Activated CD4-positive, alpha-beta T cell treated with anti-CD3 and anti-CD28 coated beads, Interleukin-2, amount 50 U/mL, for 1 hour (primary cell): ENCODE measurements around the gene CREG2.

Experiments
- DNase-seq: peaks from one replicate; pipeline ENCODE4 v3.0.0-alpha.2; 2020

Gene CREG2

DNA sequence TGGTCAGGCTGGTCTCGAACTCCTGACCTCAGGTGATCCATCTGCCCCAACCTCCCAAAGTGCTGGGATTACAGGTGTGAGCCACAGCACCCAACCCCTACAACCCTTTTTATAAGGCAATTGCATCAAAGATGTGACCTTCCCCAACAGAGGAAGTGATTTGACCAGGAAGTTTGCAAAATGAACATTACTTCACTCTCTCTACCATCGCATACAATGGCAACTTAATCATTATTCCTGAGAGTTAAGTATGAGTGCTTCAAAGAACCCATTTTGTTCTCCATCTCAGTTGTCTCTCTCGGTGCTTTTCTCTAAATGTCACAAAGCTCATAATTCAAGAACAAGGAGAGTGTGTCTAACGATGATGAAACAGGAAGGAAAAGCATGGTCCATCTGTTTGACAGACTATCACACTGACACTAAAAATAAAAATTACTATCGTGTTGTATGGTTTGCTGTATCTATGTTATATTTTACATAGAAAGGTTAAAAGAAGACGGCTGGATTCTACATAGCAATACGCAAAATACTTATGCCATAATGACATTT lies 18.1 kb upstream of the CREG2 start:
- DNase-seq = no peak

DNA sequence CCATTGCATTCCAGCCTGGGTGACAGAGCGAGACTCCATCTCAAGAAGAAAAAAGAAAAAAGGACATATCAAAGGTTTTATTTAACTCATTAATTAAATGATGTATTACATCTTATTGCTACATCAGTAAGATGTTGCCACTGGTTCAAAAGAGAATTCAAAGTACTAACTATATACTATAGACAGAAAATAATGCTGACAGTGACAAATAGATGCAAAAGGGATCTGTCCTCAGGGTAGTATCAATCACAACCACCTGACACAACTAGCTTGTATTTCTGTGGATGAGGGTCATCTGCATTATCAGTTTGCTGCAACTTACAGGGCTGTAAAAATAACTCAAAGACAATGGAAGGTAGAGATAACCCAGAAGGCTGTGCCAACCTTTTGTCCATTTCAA lies 16.4 kb upstream of the CREG2 start:
- DNase-seq = no peak

DNA sequence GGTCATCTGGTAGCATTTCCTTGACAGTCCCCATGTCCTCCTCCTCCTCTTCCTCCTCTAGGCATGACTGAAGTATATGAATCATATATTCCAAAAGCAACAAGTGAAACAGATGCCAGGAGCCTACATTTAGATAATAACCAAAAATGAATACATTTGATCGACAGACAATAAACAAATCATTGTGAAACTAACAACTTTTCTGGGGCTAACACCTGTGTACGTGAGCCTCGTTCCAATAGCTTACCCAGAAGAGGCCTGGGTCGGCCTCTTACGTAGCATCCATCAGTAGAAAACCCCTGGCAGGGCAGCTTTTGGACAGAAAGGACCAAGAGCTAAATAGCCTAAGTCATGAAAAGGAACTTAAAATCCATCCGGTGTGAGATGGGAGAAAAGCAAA lies 15.3 kb upstream of the CREG2 start:
- DNase-seq = no peak

DNA sequence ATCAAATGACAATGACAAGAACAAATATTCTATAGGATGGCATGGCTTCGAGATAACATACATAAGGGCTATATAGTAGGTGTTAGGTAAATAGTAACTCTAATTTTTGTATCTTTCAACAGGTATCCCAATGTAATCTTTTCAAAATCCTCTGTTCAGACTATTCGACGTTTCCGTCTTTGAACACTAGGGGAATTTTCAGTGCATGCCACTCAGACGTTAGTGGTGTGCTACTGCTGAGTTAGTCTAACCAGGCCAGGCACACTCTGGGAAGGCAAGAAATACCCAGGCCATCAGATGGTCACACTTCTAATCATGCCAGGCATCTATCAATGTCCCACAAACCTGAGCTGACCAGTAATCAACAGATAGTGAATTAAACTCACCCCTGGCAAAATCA lies 14.6 kb upstream of the CREG2 start:
- no peak for DNase-seq

DNA sequence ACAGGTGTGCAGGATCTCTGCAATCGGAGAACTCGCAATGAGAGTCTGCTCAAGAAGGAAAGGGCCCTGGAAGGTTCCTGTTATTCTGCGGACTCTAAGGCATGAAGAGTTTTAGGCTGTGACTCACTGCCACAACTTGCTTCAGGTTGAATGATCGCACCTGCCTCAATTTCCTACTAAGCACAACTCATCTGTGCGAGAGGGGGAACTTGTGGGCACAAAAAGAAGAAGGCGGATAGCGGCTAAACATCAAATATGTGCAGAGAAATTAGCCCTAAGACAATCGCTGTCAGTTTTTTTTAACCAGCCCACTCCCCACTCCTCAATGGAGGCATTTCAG lies 14.0 kb upstream of the CREG2 start:
- DNase-seq = no peak

DNA sequence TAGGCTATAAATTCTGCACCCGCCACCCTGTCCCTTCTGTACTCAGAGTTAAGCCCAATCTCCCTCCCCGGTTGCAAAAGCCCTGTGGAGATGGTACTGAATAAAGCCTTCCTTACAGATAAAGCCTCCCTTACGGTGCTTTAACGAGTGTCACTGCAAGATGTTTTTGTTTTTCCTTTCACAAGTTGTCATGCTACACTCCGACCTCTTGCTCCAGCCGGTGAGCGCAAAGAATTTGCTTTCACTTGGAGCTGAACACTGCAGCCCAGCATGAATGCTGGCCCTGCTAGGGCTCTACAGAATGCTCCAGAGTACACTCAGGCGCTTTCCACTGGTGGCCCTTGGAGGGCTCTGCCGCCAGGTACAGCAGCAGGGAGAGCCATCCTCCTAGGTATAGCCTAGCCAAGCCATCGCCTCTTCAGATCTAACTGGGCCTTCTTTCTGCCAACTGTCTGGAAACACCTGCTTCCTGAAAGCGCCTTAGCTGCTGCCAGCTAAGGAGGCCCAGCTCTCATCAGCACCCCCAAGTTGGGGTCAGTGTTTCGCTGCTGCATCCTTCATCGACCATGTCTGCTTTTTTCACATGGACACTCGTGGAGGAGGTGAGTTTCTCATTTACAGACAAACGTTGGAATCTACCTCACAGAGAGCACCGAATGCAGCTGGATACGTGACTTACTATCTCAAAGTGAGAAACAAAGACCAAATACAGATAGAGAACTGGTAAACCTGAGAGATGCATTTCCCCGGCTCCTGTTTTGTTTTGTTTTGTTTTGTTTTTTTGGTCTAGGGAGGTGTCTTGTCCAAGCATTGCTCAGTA lies 13.4 kb upstream of the CREG2 start:
- DNase-seq = no peak

DNA sequence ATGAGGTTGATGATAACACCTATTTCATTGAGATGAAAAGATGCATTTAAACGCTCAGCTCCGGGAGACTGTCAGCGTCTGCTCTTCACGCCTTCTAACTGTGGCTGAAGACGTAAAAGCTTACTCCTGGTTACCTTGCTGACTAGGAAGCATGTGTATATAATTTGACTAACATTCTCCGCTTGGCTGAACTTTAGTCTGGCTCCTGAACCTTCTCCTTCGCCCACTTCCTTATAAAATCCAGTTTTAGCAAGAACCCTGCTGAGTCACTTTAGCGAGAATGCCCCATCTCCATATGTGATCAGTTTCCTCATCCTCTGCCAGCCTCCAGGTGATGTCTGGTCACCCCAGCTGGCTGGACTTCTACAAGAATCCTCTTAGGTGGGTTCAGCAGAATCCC lies 12.7 kb upstream of the CREG2 start:
- no peak for DNase-seq

DNA sequence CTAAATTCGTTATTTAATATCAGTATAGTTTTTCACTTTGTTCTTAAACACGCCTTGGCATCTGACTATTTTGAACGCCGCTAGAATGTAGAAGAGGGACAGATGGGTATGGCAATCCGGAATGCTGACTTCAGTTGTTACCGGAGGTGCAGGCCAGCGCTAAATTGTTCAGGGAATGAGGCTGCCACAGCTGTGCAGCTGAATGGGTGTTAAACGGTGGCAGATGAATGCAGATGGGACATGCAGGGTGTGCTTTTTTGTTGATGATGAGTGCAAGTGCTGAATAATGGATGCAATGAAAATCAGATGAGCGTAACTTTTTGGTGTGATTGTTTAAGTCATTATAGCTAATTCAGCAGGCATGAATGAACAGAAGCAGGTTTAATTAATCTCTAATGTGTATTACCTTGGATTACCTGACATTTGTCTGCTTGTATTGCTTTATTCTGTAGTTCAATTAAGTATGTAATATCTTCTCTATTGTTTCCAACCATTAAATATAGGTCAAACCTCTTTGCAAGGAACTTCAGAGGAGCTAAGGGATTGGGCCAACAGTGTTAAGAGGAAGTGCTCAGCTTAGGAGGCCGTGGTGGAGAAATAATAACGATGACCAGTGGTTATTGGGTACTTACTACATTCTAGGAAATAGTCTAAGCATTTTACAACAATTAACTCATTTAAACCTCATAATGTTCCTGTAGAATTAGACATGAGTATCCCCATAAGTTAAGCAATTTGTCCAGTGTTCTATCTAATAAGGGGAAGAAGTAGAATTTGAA lies 11.9 kb upstream of the CREG2 start:
- DNase-seq = no peak

DNA sequence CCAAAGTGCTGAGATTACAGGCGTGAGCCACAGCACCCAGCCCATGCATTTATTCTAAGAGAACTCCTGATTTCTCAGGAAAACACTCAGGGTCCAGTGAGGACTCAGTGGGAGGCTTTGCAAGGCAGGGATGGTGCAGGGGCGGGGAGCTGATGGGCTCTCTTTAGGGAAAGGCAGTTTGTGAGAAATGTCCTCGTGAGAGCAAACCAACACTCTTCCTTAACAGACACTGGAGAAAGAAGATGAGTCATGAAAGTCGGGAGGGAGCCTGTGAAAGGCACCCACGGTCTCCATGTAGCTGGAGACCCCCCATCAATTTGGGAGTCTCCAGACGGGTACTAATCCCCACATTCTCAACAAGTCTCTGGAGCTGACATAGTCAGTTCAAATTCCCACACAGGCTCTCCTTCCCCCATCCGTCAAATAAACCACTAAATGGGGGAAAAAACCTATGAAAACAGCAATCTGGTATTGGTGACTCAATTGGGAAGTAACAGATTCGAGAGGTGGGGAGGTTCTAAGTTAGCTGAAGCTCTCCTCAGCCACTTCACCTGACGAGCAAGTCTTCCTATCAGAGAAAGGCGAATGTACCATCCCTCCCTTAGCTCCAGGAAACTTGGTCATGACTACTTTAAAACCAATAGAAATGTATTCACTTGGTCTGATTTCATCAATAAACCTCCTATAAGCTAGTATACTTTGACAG lies 11.0 kb upstream of the CREG2 start:
- DNase-seq = no peak

DNA sequence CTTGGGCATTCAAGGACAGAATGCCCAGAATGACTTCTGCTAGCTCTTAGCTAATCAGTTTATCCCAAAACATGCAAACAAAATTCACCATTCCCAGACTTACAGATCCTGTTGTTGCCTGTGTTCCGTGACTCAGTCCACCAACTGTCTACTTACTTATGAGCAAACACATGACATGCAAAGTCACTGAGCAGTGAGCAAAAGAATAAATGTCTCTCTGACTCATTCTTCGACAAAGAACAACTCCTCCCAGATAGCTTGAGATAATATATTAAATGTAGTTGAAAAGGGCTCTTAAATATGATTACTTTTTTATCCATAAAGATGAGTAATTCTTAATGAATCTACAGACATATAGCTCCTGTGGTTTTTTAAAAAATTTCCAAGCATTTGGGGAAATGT lies 9.0 kb upstream of the CREG2 start:
- DNase-seq = no peak

DNA sequence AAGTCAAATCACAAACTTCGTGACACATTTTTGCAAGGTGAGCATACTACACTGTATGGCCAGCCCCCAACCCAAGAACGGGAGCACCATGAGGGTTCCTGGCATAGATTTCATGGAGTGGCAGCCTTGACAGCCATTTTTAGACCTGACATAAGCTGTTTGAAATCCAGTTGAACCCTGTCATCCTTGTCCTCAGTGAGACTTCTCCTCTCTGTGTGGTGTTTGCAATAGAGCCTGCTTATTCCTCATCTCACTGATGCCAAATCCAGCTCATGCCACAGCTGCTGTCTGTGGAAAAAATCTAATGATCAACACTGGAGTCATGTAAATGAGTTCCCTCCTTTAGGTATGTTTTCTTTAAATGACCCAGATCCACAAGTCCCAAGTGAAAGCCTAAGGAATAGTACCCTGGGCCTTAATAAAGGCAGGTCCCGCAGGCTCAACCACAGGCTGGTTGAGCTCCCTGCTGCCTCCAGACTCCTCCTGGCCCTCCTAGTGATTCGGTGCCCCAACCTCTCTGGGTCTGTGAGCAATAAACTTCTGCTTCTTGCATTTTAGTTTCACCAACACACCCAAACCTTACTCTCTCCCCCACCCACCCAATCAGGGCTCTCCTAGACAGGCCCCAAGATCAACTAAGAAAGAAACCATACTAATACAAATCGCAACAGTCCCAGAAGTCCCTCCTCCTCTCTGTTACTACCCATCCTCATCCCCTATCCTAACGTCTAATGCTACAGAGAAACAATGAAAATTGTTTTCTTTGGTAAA lies 8.4 kb upstream of the CREG2 start:
- DNase-seq = no peak

DNA sequence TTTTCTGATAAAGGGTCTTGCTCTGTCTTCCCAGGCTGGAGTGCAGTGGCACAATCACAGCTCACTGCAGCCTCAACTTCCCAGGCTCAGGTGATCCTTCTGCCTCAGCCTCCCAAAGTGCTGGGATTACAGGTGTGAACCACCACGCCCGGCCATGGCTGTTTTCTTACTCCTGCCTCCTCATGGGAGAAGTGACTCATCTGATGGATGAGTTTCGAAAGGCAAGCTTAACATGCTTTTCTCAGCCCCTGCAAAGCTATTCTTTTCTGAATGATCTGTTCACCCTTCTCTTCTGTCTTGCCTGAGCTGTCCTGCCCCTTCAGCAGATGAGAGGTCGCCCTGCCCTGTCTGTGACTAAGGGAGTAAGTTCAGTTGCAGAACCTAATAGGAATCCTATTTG lies 929 bp upstream of the CREG2 start:
- no peak for DNase-seq

DNA sequence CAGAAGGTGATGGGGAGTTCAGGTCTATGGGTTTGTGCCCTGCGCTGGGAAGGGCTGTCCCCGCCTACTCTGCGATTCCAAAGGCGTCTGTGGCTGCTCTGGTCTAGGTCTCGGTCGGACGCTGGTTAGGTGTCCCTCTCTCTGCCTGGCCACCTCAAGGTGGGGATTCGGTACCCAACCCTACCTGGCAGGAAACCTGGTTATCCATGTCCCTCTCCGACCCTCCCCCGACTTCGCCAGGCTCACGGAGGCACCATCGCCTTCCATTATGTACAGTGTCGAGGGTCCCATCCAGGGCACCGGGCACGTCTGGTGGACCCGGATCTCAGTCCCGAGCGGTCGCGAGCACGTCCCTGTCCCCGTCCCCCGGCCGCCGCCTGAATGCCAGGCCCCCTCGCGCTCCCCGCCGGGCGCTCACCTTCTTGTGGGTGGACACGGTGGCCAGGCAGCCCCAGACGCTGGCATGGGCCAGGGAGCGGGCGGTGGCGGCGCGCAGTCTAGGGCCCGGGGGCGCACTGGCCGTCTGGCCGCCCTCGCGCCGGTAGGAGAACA lies 628 bp downstream of the CREG2 start:
- DNase-seq = no peak

DNA sequence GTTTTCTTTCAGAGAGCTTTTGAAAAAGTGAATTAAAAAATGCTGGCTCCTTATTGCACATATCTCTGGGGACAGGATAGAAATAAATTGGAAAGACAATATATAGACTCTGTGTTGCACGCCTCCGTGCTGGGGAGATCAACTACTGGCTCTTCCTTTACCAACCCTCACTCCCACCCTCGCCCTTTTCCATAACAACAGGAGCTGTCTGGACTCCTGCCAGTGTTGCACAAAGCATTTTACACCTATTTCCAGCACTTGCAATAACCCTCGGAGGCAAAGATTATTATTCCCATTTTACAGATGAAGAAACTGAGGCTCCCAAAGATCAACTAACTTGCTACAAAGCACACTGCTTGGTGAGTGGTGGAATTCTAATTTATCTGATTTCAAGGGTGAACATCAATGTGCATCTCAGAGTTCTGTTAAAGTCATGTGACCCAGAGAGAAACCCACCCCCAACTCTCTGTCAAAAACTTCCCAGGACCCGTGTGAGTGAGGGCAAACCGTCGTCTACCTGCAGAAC lies 4.2 kb downstream of the CREG2 start:
- DNase-seq = no peak

DNA sequence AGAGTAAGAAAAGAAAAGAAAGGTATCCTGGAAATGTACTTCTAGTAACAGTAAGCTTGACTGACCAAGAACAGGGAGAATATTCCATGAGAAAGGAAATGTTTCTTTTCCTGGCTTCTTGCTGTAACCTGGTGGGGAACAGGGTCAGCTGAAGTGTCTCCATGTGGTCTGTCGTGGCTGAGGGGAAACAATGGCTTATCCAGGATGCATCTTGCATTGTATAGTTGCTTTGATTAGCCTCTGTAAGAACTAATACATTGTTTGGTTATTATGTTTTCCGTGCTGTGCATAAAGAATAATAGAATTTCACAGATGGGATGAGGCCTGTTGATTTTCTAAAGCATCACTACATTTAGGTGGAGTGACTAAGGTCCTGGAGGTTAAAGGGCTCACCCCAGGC lies 4.9 kb downstream of the CREG2 start:
- no peak for DNase-seq

DNA sequence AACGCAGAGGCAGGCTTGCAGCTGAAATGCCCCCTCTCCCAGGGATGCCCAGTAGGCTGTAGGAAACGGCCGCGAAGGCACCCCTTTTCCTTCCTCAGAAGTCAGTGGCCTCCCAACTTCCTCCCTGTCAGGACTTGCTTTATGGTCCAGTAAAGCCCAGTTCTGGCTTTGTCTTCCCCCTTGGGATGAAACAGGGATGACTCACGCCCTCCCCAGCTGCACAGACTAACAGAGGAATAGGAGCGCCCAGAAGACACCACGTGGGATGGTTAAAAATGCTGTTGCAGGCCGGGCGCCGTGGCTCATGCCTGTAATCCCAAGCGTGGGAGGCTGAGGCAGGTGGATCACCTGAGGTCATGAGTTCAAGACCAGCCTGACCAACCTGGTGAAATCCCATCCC lies 6.9 kb downstream of the CREG2 start:
- no peak for DNase-seq

DNA sequence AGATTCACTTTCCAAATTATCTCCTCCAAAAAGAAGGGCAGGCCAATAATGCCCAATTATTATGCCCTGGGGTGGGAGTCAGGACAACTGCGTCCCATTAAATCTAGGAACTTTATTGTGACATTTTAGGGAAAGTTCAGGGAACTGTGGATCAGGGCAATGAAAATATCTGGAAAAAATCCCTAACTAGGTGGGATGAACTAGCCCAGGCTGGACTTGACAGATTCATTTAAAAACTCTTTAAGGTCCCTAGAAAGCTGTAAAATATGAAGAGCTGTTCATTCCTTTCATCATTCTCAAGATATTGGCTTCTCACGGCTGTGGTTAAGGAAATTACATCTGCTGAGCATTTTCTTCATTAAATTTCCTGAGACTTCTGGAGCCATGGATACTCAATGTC lies 8.2 kb downstream of the CREG2 start:
- no peak for DNase-seq

DNA sequence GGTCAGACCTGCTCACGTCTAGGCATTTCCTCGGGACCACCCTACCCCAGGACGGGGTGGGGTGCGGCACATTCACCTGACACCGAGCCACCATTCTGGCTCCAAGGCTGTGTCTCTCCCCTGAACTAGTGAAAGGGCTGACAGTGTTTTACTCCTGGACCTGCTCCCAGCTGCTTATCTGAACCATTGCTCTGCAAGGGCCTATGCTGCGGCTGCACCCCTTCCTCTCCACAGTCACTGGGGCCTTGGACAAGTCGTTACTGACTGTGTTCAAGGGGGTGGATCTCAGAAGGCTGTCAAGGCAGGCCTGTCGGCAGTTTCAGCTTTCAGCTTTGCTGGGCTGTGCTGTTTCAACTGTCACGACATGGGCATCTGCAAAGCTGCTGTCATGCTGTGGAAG lies 11.7 kb downstream of the CREG2 start:
- DNase-seq = no peak

DNA sequence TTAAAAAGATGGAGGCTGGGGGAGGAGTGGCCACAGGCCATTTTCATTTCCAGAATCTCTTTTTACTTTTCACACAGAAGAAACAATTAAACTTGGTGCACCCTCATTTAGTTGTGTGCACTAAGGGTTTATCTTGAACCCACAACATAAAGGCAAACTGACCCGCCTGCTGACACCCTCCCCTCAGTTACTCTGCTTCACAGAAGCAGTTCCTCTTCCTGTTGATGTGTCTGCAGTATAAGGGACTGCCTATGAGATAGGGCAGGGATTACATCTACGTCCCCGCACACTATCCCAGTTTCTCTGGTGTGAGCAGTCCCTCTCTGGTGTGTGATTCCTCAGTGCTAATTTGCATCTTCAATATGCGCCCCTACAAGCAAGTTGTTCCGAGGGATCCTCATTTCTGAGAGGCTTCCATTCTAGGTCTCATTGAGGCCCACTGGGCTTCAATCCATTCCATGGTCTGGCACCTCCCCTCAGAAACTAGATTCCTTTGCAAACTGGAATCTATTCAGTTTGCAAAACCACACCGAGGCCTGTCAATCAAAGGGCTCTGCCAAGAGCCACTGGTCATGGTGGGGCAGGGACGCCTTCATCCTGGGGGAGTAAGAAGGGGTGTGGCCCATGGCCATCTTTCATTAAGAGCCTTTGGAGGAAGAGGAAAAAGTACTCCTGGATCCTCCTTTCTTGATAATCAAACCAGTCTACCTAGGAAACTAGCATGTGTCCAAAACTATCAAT lies 12.3 kb downstream of the CREG2 start:
- DNase-seq = no peak

DNA sequence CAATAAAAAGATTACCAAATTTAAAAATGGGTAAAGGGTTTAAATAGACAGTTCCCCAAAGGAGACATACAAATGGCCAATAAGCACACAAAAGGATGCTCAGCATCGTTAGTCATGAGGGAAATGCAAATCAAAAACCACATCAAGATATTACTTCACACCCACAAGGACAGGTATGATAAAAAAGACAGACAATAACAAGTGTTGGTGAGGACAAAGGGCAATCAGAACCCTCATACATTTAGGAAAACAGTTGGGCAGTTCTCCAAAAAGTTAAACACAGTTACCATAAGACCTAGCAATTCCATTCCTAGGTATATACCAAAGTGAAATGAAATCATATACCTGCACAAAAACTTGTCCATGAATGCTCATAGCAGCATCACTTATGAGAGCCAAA lies 14.5 kb downstream of the CREG2 start:
- no peak for DNase-seq

DNA sequence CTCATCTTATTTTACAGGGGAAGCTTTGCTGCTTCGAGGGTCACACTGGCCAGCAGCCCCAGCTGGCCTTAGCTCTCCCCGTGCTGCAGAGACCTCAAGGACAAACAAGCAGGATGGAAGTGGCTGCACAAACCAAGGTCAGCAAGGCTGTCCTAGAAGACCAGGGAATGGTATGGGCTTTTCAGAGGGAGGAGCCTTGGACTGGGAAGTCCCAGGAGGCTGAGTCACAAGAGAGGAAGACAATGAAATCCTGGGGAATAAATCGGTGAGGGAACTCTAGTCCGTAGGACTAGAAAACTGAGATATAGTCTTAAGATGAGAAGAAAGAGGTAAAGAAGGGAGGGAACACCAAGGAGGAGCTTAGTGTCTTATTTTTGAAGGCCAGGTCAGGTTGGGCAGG lies 15.7 kb downstream of the CREG2 start:
- no peak for DNase-seq

DNA sequence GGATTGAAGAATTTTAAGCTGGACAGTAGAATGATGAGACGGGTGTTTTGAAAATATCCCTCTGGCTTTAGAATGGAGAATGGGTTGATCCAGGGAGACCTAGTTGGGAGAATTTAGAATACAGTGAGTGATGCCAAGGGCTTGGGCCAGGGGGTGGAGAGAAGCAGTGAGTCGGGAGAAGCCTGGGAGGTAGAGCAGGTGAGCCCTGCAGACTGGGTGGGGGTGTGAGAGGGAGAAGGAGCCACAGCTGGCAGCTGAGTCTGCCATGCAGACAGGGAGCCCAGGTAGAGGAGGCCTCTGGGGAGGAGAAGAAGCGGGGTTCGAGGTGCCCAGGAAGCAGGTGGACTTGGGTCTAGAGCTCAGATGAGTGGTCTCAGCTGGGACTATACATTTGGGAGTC lies 18.2 kb downstream of the CREG2 start:
- no peak for DNase-seq
